Neural progenitor cell (in vitro differentiated cells): ENCODE measurements around the gene FADS6. TPM values are rescaled to one million over a fixed set of nuclear protein-coding genes. Genes with fewer than 3 reads are reported as not detected.
A peak's percentile ranks its signal among the peaks of the same experiment; 100 is the strongest.
"Not testable (repeated sequence)": the region's sequence is repeated elsewhere in the genome, so short reads cannot be mapped to it uniquely, and the experiment has no call there.

Source experiments
- DNase-seq: peaks from one replicate; pipeline ENCODE4 v3.0.0-alpha.2; 2016; ENCODE audit warnings: low spot score
- H2AFZ ChIP-seq: fragments of 200-600 bp; sonication (generic); replicated peaks from 2 replicates; pipeline ENCODE4 v1.6.1; 2016; ENCODE audit warnings: antibody characterized with exemption
- H3F3A ChIP-seq: fragments of 200-600 bp; sonication (generic); 2 replicates; pipeline ENCODE4 v1.6.1; 2016; ENCODE audit warnings: antibody characterized with exemption, low read depth
- H3K27ac ChIP-seq: fragments of 200-600 bp; sonication (generic); 2 replicates; pipeline ENCODE4 v1.5.1; 2016; ENCODE audit warnings: mild to moderate bottlenecking
- H3K27me3 ChIP-seq: fragments of 200-600 bp; sonication (generic); 2 replicates; pipeline ENCODE4 v1.6.1; 2016; ENCODE audit warnings: mild to moderate bottlenecking, moderate library complexity
- H3K36me3 ChIP-seq: fragments of 200-600 bp; sonication (generic); 2 replicates; pipeline ENCODE4 v1.5.1; 2016
- H3K4me1 ChIP-seq: fragments of 200-600 bp; sonication (generic); 2 replicates; pipeline ENCODE4 v1.6.1; 2016; ENCODE audit warnings: mixed run types
- H3K4me2 ChIP-seq: fragments of 200-600 bp; sonication (generic); 2 replicates; pipeline ENCODE4 v1.6.1; 2016
- H3K4me3 ChIP-seq: fragments of 200-600 bp; sonication (generic); 2 replicates; pipeline ENCODE4 v1.5.1; 2016
- H3K79me2 ChIP-seq: fragments of 200-600 bp; sonication (generic); 2 replicates; pipeline ENCODE4 v1.6.1; 2016; ENCODE audit warnings: low read depth
- H3K9ac ChIP-seq: fragments of 200-600 bp; sonication (generic); 2 replicates; pipeline ENCODE4 v1.6.1; 2016
- H3K9me3 ChIP-seq: fragments of 200-600 bp; sonication (generic); 2 replicates; pipeline ENCODE4 v1.5.1; 2016; ENCODE audit warnings: low read depth
- H4K20me1 ChIP-seq: fragments of 200-600 bp; sonication (generic); 2 replicates; pipeline ENCODE4 v1.6.1; 2016; ENCODE audit warnings: low read depth
- H3K27ac Mint-ChIP-seq: 3 replicates; pipeline ENCODE4 v1.8.0; 2021; ENCODE audit warnings: mixed read lengths
- H3K27me3 Mint-ChIP-seq: 2 replicates; pipeline ENCODE4 v1.8.0; 2022; ENCODE audit warnings: low read depth, mild to moderate bottlenecking, inconsistent platforms, moderate library complexity, mixed read lengths; ENCODE audit not compliant: insufficient read depth
- H3K36me3 Mint-ChIP-seq: 3 replicates; pipeline ENCODE4 v1.8.0; 2021; ENCODE audit warnings: mixed read lengths
- H3K4me1 Mint-ChIP-seq: 3 replicates; pipeline ENCODE4 v1.8.0; 2021; ENCODE audit warnings: mixed read lengths
- H3K4me3 Mint-ChIP-seq: 3 replicates; pipeline ENCODE4 v1.8.0; 2021; ENCODE audit warnings: mild to moderate bottlenecking, moderate library complexity, mixed read lengths
- H3K9me3 Mint-ChIP-seq: 3 replicates; pipeline ENCODE4 v1.8.0; 2020; ENCODE audit warnings: mixed read lengths
- CTCF ChIP-seq: fragments of 200-600 bp; sonication (generic); IDR thresholded peaks from 2 replicates; pipeline ENCODE4 v1.5.1; 2017; ENCODE audit warnings: antibody characterized with exemption, mild to moderate bottlenecking
- EZH2 ChIP-seq: fragments of 200-600 bp; sonication (generic); IDR thresholded peaks from 2 replicates; pipeline ENCODE4 v1.6.1; 2017; ENCODE audit warnings: antibody characterized with exemption, mild to moderate bottlenecking, moderate library complexity
- EZH2phosphoT487 ChIP-seq: fragments of 200-600 bp; sonication (generic); IDR thresholded peaks from 2 replicates; pipeline ENCODE4 v1.6.1; 2017; ENCODE audit warnings: antibody characterized with exemption
- total RNA-seq: library from RNA; depleted of rRNA; stranded (reverse); fragments of >200 nt; gene quantifications from 2 replicates; pipeline ENCODE4 v1.2.3, GENCODE V29; 2015; ENCODE audit warnings: low replicate concordance

Gene FADS6
- total RNA-seq, 1 donor from 2014 or later = 0.36 TPM

GRCh38 chr17:74871356-74872076, 21.9 kb downstream of the FADS6 start:
- peaks cover 5% of the 10 kb centered on the region for H3K4me1 ChIP-seq
- no peak for DNase-seq
- no peaks in the 10 kb centered on the region for H4K20me1 ChIP-seq
- peak overlapping the region; percentile 89 for H3K4me3 Mint-ChIP-seq
- no peaks in the 10 kb centered on the region for H3K36me3 Mint-ChIP-seq
- H3K36me3 ChIP-seq = no peaks in the 10 kb centered on the region
- H3K4me2 ChIP-seq = peak overlapping the region; percentile 96
- H3F3A ChIP-seq = peaks cover 5% of the 10 kb centered on the region
- H3K79me2 ChIP-seq = no peaks in the 10 kb centered on the region
- TF ChIP-seq EZH2phosphoT487 (no peak), CTCF (no peak), EZH2 (no peak)
- peak overlapping the region; percentile 77 for H3K4me3 ChIP-seq
- no peak overlapping the region for H3K9ac ChIP-seq
- H3K27ac ChIP-seq = no peak overlapping the region
- H3K27me3 Mint-ChIP-seq = peaks cover 17% of the 10 kb centered on the region
- H3K9me3 Mint-ChIP-seq = no peaks in the 10 kb centered on the region
- peaks cover 15% of the 10 kb centered on the region for H3K4me1 Mint-ChIP-seq
- no peak overlapping the region for H3K27ac Mint-ChIP-seq
- H2AFZ ChIP-seq = no peak overlapping the region
- no peaks in the 10 kb centered on the region for H3K9me3 ChIP-seq
- H3K27me3 ChIP-seq = no peaks in the 10 kb centered on the region

GRCh38 chr17:74870512-74870911, 22.9 kb downstream of the FADS6 start:
- H3K9me3 ChIP-seq = no peaks in the 10 kb centered on the region
- no peaks in the 10 kb centered on the region for H3K79me2 ChIP-seq
- TF ChIP-seq EZH2phosphoT487 (no peak), CTCF (no peak), EZH2 (no peak)
- no peak overlapping the region for H2AFZ ChIP-seq
- H3K27ac Mint-ChIP-seq = no peak overlapping the region
- H3K9me3 Mint-ChIP-seq = no peaks in the 10 kb centered on the region
- no peaks in the 10 kb centered on the region for H3K36me3 ChIP-seq
- H3K4me2 ChIP-seq = no peak overlapping the region
- peak overlapping the region; percentile 50 for H3K4me3 Mint-ChIP-seq
- H3K27me3 Mint-ChIP-seq = peaks cover 14% of the 10 kb centered on the region
- H3K36me3 Mint-ChIP-seq = no peaks in the 10 kb centered on the region
- no peak overlapping the region for H3K27ac ChIP-seq
- no peak overlapping the region for H3K9ac ChIP-seq
- H3K27me3 ChIP-seq = no peaks in the 10 kb centered on the region
- peaks cover 5% of the 10 kb centered on the region for H3F3A ChIP-seq
- no peaks in the 10 kb centered on the region for H4K20me1 ChIP-seq
- H3K4me1 Mint-ChIP-seq = peaks cover 15% of the 10 kb centered on the region
- H3K4me1 ChIP-seq = peaks cover 5% of the 10 kb centered on the region
- no peak for DNase-seq
- H3K4me3 ChIP-seq = no peak overlapping the region

- not testable (repeated sequence) for DNase-seq
Observed at GRCh38 chr17:74870028-74870427, 23.4 kb downstream of the FADS6 start.

GRCh38 chr17:74868908-74869255, 24.6 kb downstream of the FADS6 start:
- no peak overlapping the region for H3K4me3 ChIP-seq
- TF ChIP-seq CTCF = no peak
- TF ChIP-seq EZH2 = no peak
- TF ChIP-seq EZH2phosphoT487 = no peak
- peaks cover 2% of the 10 kb centered on the region for H3K4me1 ChIP-seq
- no peak overlapping the region for H3K9ac ChIP-seq
- Mint-ChIP-seq H3K27ac (no peak overlapping the region), H3K36me3 (no peaks in the 10 kb centered on the region), H3K4me3 (no peak overlapping the region), H3K27me3 (peaks cover 16% of the 10 kb centered on the region), H3K9me3 (no peaks in the 10 kb centered on the region), H3K4me1 (peaks cover 20% of the 10 kb centered on the region)
- H3K79me2 ChIP-seq = no peaks in the 10 kb centered on the region
- H3K36me3 ChIP-seq = no peaks in the 10 kb centered on the region
- H3K4me2 ChIP-seq = no peak overlapping the region
- H2AFZ ChIP-seq = no peak overlapping the region
- no peak for DNase-seq
- H3K9me3 ChIP-seq = no peaks in the 10 kb centered on the region
- H3K27me3 ChIP-seq = no peaks in the 10 kb centered on the region
- peaks cover 1% of the 10 kb centered on the region for H3F3A ChIP-seq
- H3K27ac ChIP-seq = no peak overlapping the region
- no peaks in the 10 kb centered on the region for H4K20me1 ChIP-seq

More at GRCh38 chr17:74870028-74870427, 23.4 kb downstream of the FADS6 start:
- H3F3A ChIP-seq, H4K20me1 ChIP-seq, H3K27ac Mint-ChIP-seq, H3K4me3 Mint-ChIP-seq, H3K27me3 ChIP-seq, H3K36me3 Mint-ChIP-seq, H3K4me1 ChIP-seq, H3K9ac ChIP-seq, H3K9me3 ChIP-seq, H3K27ac ChIP-seq, H3K4me2 ChIP-seq, H3K4me3 ChIP-seq, H3K9me3 Mint-ChIP-seq, H2AFZ ChIP-seq, H3K79me2 ChIP-seq, H3K36me3 ChIP-seq: not testable (repeated sequence)
- Mint-ChIP-seq H3K27me3 (peaks cover 16% of the 10 kb centered on the region), H3K4me1 (peaks cover 18% of the 10 kb centered on the region)
